ENCODE results near the gene TMEFF1. TPM values are rescaled to one million over a fixed set of nuclear protein-coding genes. Genes with fewer than 3 reads are reported as not detected.

The TMEFF1 gene
- total and polyA plus RNA-seq, 2 donors (not counting 1 experiment from before 2014, with no cell fraction given): 1.1 to 2.5 TPM

DNA sequence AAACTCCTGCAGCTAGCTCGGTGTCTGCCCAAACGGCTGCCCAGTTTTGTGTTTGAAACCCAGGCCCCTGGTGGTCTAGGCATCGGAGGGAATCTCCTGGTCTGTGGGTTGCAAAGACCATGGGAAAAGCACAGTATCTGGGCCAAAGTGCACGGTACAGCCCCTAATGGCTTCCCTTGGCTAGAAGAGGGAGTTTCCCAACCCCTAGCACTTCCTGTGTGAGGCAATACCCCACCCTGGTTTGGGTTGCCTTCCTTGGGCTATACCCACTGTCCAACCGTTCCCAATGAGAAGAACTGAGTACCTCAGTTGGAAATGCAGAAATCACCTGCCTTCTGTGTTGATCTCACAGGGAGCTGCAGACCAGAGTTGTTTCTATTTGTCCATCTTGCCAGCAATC lies 146.7 kb downstream of the TMEFF1 start:
- no peak overlapping the region for H3K9ac ChIP-seq (ENCODE audit: insufficient read depth, low read length)
- no peaks in the 10 kb centered on the region for H3K9me3 ChIP-seq (ENCODE audit: control insufficient read depth, insufficient read depth, low read depth, low read length)
- no peaks in the 10 kb centered on the region for H3K79me2 ChIP-seq (ENCODE audit: control insufficient read depth, insufficient read depth, low read length)
- no peak for TF ChIP-seq EZH2 (IDR thresholded peaks at IDR 0.05; ENCODE audit: low read length, missing control alignments)
- TF ChIP-seq, protein P1, sequence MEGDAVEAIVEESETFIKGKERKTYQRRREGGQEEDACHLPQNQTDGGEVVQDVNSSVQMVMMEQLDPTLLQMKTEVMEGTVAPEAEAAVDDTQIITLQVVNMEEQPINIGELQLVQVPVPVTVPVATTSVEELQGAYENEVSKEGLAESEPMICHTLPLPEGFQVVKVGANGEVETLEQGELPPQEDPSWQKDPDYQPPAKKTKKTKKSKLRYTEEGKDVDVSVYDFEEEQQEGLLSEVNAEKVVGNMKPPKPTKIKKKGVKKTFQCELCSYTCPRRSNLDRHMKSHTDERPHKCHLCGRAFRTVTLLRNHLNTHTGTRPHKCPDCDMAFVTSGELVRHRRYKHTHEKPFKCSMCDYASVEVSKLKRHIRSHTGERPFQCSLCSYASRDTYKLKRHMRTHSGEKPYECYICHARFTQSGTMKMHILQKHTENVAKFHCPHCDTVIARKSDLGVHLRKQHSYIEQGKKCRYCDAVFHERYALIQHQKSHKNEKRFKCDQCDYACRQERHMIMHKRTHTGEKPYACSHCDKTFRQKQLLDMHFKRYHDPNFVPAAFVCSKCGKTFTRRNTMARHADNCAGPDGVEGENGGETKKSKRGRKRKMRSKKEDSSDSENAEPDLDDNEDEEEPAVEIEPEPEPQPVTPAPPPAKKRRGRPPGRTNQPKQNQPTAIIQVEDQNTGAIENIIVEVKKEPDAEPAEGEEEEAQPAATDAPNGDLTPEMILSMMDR (conservative IDR thresholded peaks at IDR 0.05 in 1 of 2, IDR thresholded peaks at IDR 0.05 in 1 of 2; ENCODE audit: low read depth in 1 of 2, low read length in 2 of 2): no peak
- no peak overlapping the region for H3K4me3 ChIP-seq (replicated peaks in 1 of 4; ENCODE audit: control extremely low read depth in 1 of 4, insufficient read depth in 1 of 4, low read depth in 3 of 4, low read length in 4 of 4)
- no peak overlapping the region for H3K4me2 ChIP-seq (ENCODE audit: extremely low read depth, insufficient read depth, low read length)
- H4K20me1 ChIP-seq (ENCODE audit: control insufficient read depth, extremely low read depth, insufficient read depth, low read length): no peaks in the 10 kb centered on the region
- H3K36me3 ChIP-seq (ENCODE audit: control insufficient read depth, insufficient read depth, low read length): no peaks in the 10 kb centered on the region
- H2AFZ ChIP-seq (ENCODE audit: low read length): no peak overlapping the region
- H3K27ac ChIP-seq (ENCODE audit: insufficient read depth, low read length): no peak overlapping the region
- H3K4me1 ChIP-seq (ENCODE audit: control insufficient read depth, extremely low read depth, insufficient read depth, low read length): no peaks in the 10 kb centered on the region
- no peaks in the 10 kb centered on the region for H3K27me3 ChIP-seq (ENCODE audit: control insufficient read depth, insufficient read depth, low read length)
- no peak for DNase-seq (ENCODE audit: low read depth in 2 of 2)

DNA sequence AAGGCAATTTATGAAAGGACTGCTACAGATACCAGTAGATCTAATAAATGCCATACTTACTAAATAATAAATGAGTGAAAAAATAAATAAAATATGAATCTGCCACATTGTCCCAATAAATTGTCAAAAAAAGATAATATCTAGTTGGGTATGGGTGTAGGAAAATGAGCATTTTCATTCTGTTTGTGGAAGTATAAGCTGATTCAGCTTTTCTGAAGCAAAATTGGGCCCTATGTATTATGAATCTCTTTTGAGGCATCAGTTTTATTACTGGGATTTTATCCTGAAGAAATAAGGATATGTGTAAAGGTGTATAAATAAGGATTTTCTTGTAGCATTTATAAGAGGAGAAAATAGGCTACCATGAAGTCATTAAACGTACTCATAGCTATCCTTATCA lies 151.0 kb downstream of the TMEFF1 start:
- Histone ChIP-seq H2AFZ (ENCODE audit: low read length) (no peak overlapping the region), H3K4me3 (replicated peaks in 1 of 4; ENCODE audit: control extremely low read depth in 1 of 4, insufficient read depth in 1 of 4, low read depth in 3 of 4, low read length in 4 of 4) (no peak overlapping the region), H3K9ac (ENCODE audit: insufficient read depth, low read length) (no peak overlapping the region), H3K36me3 (ENCODE audit: control insufficient read depth, insufficient read depth, low read length) (no peaks in the 10 kb centered on the region), H3K79me2 (ENCODE audit: control insufficient read depth, insufficient read depth, low read length) (no peaks in the 10 kb centered on the region), H3K27ac (ENCODE audit: insufficient read depth, low read length) (no peak overlapping the region), H3K9me3 (ENCODE audit: control insufficient read depth, insufficient read depth, low read depth, low read length) (no peaks in the 10 kb centered on the region), H4K20me1 (ENCODE audit: control insufficient read depth, extremely low read depth, insufficient read depth, low read length) (no peaks in the 10 kb centered on the region), H3K27me3 (ENCODE audit: control insufficient read depth, insufficient read depth, low read length) (no peaks in the 10 kb centered on the region), H3K4me1 (ENCODE audit: control insufficient read depth, extremely low read depth, insufficient read depth, low read length) (no peaks in the 10 kb centered on the region), H3K4me2 (ENCODE audit: extremely low read depth, insufficient read depth, low read length) (no peak overlapping the region)
- no peak for DNase-seq (ENCODE audit: low read depth in 2 of 2)
- no peak for TF ChIP-seq EZH2 (IDR thresholded peaks at IDR 0.05; ENCODE audit: low read length, missing control alignments)
- TF ChIP-seq, protein P1 (conservative IDR thresholded peaks at IDR 0.05 in 1 of 2, IDR thresholded peaks at IDR 0.05 in 1 of 2; ENCODE audit: low read depth in 1 of 2, low read length in 2 of 2): no peak

DNA sequence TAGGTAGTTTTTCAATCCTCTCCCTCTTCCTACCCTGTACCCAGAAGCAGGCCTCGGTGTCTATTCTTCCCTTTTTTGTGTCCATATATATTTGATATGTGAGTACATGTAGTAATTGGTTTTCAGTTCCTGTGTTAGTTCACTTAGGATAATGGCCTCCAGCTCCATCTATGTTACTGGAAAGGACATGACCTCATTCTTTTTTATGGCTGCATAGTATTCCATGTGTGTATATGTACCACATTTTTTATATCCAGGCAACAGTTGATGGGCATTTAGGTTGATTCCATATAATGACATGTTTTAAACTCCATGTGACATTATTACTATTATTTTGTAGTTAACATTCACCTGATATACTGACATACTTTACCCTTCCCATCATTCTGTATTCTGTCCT lies 154.0 kb downstream of the TMEFF1 start:
- no peaks in the 10 kb centered on the region for H3K79me2 ChIP-seq (ENCODE audit: control insufficient read depth, insufficient read depth, low read length)
- H3K9me3 ChIP-seq (ENCODE audit: control insufficient read depth, insufficient read depth, low read depth, low read length): no peaks in the 10 kb centered on the region
- H3K4me1 ChIP-seq (ENCODE audit: control insufficient read depth, extremely low read depth, insufficient read depth, low read length): no peaks in the 10 kb centered on the region
- H3K27ac ChIP-seq (ENCODE audit: insufficient read depth, low read length): no peak overlapping the region
- no peak for DNase-seq (ENCODE audit: low read depth in 2 of 2)
- no peaks in the 10 kb centered on the region for H3K27me3 ChIP-seq (ENCODE audit: control insufficient read depth, insufficient read depth, low read length)
- H3K36me3 ChIP-seq (ENCODE audit: control insufficient read depth, insufficient read depth, low read length): no peaks in the 10 kb centered on the region
- H3K4me2 ChIP-seq (ENCODE audit: extremely low read depth, insufficient read depth, low read length): no peak overlapping the region
- H3K4me3 ChIP-seq (replicated peaks in 1 of 4; ENCODE audit: control extremely low read depth in 1 of 4, insufficient read depth in 1 of 4, low read depth in 3 of 4, low read length in 4 of 4): no peak overlapping the region
- no peak overlapping the region for H2AFZ ChIP-seq (ENCODE audit: low read length)
- TF ChIP-seq, protein P1 (conservative IDR thresholded peaks at IDR 0.05 in 1 of 2, IDR thresholded peaks at IDR 0.05 in 1 of 2; ENCODE audit: low read depth in 1 of 2, low read length in 2 of 2): no peak
- H4K20me1 ChIP-seq (ENCODE audit: control insufficient read depth, extremely low read depth, insufficient read depth, low read length): no peaks in the 10 kb centered on the region
- H3K9ac ChIP-seq (ENCODE audit: insufficient read depth, low read length): no peak overlapping the region

Other genes starting within 250 kb of the TMEFF1 start
- gene TEX10, start 120.2 kb upstream of the TMEFF1 start, total RNA-seq: 24.9 and 30.3 TPM in 2 replicates
- gene TEX10, start 120.2 kb upstream of the TMEFF1 start, polyA plus RNA-seq: 23.6 and 31.3 TPM in 2 replicates
- gene MSANTD3, start 46.0 kb upstream of the TMEFF1 start, total RNA-seq: 59.6 and 63.9 TPM in 2 replicates
- gene MSANTD3, start 46.0 kb upstream of the TMEFF1 start, polyA plus RNA-seq: 54.2 and 85.1 TPM in 2 replicates
- 1.0 and 1.5 TPM in 2 replicates for gene CAVIN4, start 104.9 kb downstream of the TMEFF1 start, total RNA-seq
- gene CAVIN4, start 104.9 kb downstream of the TMEFF1 start, polyA plus RNA-seq: 0.50 and 1.2 TPM in 2 replicates